HFFc6 (cell line): ENCODE results near the gene REXO1. TPM values are rescaled to one million over a fixed set of nuclear protein-coding genes. Genes with fewer than 3 reads are reported as not detected.
A peak's percentile ranks its signal among the peaks of the same experiment; 100 is the strongest.

ENCODE experiments used
- DNase-seq: peaks from one replicate; pipeline ENCODE4 v3.0.0-alpha.2; 2018
- H3K27ac Mint-ChIP-seq: 2 replicates; pipeline ENCODE4 v1.8.0; 2020; ENCODE audit warnings: mild to moderate bottlenecking, mixed read lengths
- H3K27me3 Mint-ChIP-seq: 2 replicates; pipeline ENCODE4 v1.8.0; 2021; ENCODE audit warnings: mild to moderate bottlenecking, moderate library complexity, mixed read lengths; ENCODE audit not compliant: insufficient read depth
- H3K36me3 Mint-ChIP-seq: 2 replicates; pipeline ENCODE4 v1.8.0; 2021; ENCODE audit warnings: low read depth, mixed read lengths
- H3K4me1 Mint-ChIP-seq: 2 replicates; pipeline ENCODE4 v1.8.0; 2020; ENCODE audit warnings: low read depth, mixed read lengths
- H3K4me3 Mint-ChIP-seq: 2 replicates; pipeline ENCODE4 v1.8.0; 2020; ENCODE audit warnings: mild to moderate bottlenecking, moderate library complexity, mixed read lengths
- H3K9me3 Mint-ChIP-seq: 2 replicates; pipeline ENCODE4 v1.8.0; 2020; ENCODE audit warnings: mild to moderate bottlenecking, mixed read lengths
- total RNA-seq, 6 experiments: library from RNA; stranded (reverse); fragmentation: NEBNext Ultra II Directional; extraction: Animal tissue kit (Norgen Biotek cat#: 25700); gene quantifications; 2 replicates in 1 of 6; 3 replicates in 5 of 6; pipeline ENCODE4 v1.2.3, GENCODE V29; 2021
- TF ChIP-seq, protein P1 (sequence below): fragments of 200-600 bp; sonication (generic); IDR thresholded peaks from 2 replicates; pipeline ENCODE4 v1.5.0; 2021; ENCODE audit warnings: antibody characterized with exemption, mild to moderate bottlenecking

The REXO1 gene
- total RNA-seq, 6 experiments from 2014 or later, result 32.9 to 38.2 (median 34.6) TPM

DNA sequence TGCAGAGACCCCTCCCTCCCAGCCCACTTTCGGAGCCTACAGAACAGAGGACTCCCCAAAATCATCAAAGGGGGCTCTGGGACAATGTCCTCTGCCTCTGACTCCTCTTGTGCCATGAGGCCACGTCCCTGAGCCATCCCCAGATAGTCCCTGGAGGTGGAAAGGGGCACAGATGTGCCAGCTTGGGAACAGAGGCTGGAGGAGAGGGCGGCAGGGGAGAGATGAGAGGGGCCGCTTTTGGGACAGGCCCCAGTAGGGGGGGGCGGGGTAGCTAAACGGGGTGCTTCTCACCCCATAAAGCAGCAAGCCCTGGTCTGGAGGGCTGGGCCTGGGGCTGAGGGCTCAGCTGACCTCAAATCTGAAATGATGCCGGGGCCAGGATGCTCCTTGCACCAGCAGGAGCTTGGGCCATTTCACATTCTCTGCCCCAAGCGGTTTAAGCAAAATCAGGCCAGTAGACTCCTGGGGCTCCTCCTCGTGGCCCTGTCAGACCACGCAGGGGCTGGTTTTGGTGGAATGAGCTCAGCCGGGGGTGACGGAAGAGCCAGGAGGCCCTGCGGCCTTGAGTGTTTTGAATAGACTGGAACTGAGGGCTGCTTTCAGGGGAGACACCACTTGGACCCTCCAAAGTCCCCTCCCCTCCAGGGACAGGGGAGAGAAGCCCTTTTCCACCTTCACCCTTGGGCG is 67.9 kb downstream of the REXO1 start:
- Mint-ChIP-seq H3K36me3 (0 out of 2 replicates have a peak, but pooled peaks cover 4% of the 10 kb centered on the region), H3K4me3 (no peak overlapping the region), H3K9me3 (peaks cover 20% of the 10 kb centered on the region), H3K4me1 (peaks cover 8% of the 10 kb centered on the region), H3K27me3 (peaks cover 35% of the 10 kb centered on the region), H3K27ac (no peak overlapping the region)
- DNase-seq, result peak; percentile 40
- TF ChIP-seq, protein P1, sequence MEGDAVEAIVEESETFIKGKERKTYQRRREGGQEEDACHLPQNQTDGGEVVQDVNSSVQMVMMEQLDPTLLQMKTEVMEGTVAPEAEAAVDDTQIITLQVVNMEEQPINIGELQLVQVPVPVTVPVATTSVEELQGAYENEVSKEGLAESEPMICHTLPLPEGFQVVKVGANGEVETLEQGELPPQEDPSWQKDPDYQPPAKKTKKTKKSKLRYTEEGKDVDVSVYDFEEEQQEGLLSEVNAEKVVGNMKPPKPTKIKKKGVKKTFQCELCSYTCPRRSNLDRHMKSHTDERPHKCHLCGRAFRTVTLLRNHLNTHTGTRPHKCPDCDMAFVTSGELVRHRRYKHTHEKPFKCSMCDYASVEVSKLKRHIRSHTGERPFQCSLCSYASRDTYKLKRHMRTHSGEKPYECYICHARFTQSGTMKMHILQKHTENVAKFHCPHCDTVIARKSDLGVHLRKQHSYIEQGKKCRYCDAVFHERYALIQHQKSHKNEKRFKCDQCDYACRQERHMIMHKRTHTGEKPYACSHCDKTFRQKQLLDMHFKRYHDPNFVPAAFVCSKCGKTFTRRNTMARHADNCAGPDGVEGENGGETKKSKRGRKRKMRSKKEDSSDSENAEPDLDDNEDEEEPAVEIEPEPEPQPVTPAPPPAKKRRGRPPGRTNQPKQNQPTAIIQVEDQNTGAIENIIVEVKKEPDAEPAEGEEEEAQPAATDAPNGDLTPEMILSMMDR, result peak; percentile 49

DNA sequence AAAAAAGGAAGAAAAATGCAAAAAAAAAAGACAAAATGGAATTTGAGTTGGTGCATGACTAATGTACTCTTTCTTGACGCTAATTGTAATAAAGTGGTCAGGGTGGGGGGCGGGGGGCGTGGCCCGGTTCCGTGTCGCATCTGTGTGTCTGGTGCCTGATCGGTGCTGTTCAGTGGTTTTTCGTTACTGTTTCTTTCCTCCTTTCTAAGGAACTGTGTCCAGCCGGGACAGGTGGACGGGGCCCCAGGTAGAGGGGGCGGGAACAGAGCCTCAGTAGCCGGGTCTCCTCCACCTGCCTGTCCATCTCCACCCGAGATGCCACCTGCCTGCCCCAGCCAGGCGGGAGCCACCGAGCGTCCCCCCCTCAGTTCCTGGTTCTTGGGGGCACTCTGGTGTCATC is 68.7 kb downstream of the REXO1 start:
- Mint-ChIP-seq H3K9me3 (peaks cover 20% of the 10 kb centered on the region), H3K36me3 (0 out of 2 replicates have a peak, but pooled peaks cover 4% of the 10 kb centered on the region), H3K4me3 (no peak overlapping the region; the same call in 1 of the 2 replicates), H3K4me1 (peaks cover 8% of the 10 kb centered on the region), H3K27me3 (peaks cover 36% of the 10 kb centered on the region), H3K27ac (no peak overlapping the region)
- TF ChIP-seq, protein P1, result no peak
- DNase-seq, result no peak

GRCh38 chr19:1777149-1777548 is 71.1 kb downstream of the REXO1 start:
- H3K27ac Mint-ChIP-seq, result no peak overlapping the region
- H3K4me1 Mint-ChIP-seq, result peaks cover 16% of the 10 kb centered on the region
- TF ChIP-seq, protein P1, result no peak
- peaks cover 47% of the 10 kb centered on the region for H3K27me3 Mint-ChIP-seq
- H3K36me3 Mint-ChIP-seq, result 0 out of 2 replicates have a peak, but pooled peaks cover 4% of the 10 kb centered on the region
- H3K4me3 Mint-ChIP-seq, result no peak overlapping the region
- peaks cover 14% of the 10 kb centered on the region for H3K9me3 Mint-ChIP-seq
- DNase-seq, result no peak

DNA sequence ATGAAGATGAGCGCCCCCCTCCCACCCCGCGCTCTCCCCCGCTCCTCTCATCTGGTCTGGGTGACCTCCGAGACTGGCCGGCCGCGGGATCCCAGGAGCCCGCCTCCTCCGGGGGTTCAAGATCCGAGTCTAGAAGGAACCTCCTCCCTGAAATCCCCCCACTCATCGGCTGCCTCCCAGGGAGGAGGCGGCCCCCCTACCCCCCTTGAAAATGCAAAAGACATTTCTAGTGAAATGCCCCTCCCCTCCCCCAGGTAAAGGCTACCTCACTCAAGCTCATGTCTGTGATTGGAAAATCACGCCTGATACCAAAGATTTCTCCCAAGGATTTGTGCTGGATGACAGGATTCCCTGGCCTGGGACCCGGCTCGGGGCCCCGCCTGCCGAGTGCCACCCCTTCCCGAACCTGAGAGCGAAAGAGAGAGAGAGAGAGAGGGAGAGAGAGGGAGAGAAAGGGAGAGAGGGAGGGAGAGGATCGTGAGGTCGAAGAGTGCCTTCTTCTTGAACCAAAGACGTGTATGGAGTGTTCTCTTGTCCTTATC is 71.6 kb downstream of the REXO1 start:
- TF ChIP-seq, protein P1, result no peak
- Mint-ChIP-seq H3K36me3 (0 out of 2 replicates have a peak, but pooled peaks cover 4% of the 10 kb centered on the region), H3K9me3 (peaks cover 9% of the 10 kb centered on the region), H3K4me1 (peaks cover 16% of the 10 kb centered on the region), H3K27ac (no peak overlapping the region), H3K27me3 (peaks cover 48% of the 10 kb centered on the region), H3K4me3 (no peak overlapping the region)
- no peak for DNase-seq

DNA sequence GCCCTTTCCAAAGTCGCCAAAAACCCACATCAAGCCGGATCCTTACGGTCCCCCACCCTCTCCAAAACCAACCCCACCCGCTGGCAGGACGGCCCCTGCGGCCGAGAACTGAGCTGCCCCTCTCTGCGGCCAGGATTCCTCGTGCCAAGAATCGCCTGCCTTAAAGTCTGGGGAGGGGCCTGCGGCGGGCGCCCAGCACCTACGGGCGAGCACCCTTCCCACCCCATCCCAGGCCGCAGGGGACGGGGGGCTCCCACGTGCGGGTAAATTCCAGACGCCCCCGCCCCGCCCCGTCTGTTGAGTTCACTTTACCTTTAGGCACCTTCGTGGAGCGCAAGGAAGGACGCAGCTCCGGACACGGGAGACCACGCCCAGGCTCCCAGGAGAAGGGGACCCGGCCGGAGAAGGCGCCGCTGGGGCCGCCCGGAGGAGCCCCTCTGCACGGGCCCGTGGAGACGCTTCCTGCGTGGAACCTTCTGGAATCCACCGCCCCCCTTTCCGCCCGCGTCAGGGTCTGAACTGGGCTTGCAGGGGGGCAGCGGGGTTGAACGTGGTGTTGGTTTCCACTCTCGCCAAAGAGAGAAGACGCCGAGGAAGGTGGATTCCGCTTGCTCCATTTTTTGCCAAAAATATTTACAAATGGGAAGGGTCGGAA is 72.2 kb downstream of the REXO1 start:
- Mint-ChIP-seq H3K27me3 (peaks cover 50% of the 10 kb centered on the region), H3K36me3 (peaks cover 7% of the 10 kb centered on the region), H3K9me3 (peaks cover 12% of the 10 kb centered on the region), H3K27ac (no peak overlapping the region), H3K4me3 (no peak overlapping the region), H3K4me1 (peaks cover 16% of the 10 kb centered on the region)
- DNase-seq, result no peak
- TF ChIP-seq, protein P1, result no peak
